Head of caudate nucleus (tissue), 42 donors: ENCODE measurements around the gene NFIC.

Experiments used
- DNase-seq, 42 donors: peaks; one replicate each; pipeline versions ENCODE4 v3.0.0 to v3.0.0-alpha.2; 2020 to 2021; ENCODE audit warnings: mixed read lengths in 7 of 42
- intact Hi-C: fragments of 100-400 bp; cut with DNase I; formaldehyde crosslinking; loops from one replicate; pipeline ENCODE4 v1.15.0; 2022

NFIC gene

DNA sequence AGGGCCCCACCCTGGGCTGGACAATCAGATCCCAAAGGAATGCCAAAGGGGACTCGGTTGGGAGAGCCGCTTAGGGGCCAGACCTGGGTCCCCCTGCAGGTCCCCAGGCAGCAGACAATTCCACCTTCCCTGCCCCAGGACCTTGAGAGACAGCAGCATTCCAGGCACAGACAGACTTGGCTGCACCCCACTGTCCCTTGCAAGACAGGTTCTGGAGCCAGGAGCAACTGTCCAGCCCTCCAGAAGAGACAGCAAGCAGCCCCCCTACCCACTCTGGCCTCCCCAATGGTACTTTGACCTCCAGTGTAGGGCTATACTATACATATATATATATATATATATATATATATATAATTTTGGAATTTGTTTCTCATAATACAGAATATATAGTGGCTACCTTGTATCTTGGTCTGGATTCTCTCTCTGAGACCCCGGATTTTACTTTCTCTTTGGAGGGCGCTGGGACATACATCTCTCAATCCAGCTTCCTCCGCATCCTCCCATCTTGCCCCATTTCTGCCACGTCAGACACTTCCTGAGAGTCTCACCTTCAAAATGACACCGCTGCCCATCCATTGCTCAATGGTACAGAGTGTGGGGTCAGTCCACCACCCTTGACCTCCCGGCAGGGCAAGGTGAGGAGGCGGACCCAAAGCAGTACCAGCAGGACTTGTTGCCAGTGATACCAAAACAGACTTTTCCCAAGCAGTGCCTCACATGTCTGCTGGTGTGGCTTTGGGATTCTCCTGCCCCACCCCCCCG, 101.2 kb downstream of the NFIC start:
- intact Hi-C loops = loop anchor here (10.0 kb wide), 1 partner anchor 263 kb away; no protein-coding TSS in a partner anchor
- no peak for DNase-seq

DNA sequence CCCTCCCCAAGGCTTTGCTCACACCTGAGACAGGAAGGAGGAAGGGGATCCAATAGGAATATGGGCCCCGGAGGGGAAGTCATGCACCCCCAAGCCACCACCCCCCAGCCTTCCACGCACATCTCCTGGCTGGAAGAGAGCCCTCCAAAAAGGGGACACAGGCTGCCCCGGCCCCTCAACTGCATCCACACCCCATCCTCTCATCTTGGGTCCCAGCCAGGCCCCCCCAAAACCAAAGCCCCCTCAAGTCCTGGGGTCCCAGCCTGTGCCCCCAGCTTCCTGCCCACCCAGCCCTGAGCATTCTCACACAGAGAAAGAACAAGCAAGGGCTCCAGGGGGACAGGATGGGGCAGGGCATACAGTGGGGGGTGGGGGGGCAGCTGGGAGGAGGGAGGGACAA, 101.8 kb downstream of the NFIC start:
- no peak for DNase-seq
- intact Hi-C loops = loop anchor here (10.0 kb wide), 1 partner anchor 263 kb away; no protein-coding TSS in a partner anchor

DNA sequence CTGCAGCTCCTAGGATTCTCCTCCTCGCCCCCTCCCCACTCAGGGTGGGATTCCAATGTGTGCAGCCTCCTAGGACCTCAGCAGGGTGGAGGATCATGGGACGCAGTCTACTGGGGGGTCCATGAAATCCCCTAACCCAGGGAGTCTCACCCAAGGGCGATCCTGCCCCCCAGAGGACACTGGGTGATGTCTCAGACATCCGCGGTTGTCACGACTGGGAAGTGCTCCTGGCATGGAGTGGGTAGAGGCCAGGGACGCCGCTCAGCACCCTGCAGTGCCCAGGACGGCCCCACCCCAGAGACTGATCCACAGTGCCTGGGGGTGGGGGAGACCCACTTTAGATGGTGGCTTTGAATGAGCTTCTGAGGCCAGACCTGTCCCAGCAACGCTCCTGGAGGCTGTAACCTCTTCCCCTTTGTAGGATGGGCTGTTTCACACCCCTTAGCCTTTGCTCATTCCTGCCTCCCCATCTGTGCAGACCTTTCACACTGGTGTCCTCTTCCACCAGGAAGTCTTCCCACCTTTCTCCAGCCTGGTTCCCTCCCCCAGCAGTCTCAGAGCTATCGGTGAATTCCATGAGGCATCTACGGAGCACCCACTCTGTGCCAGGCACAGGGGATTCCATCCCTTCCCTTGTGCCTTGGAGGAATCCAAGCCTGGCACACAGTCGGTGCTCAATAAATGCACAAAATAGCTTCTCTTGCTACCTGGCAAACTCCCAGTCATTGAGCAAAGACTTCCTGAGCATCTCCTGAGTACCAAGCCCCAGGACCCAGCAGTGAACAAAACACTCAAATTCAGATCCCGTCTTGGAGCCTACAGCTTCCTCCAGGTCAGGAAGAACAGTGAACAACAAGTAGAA, 103.5 kb downstream of the NFIC start:
- intact Hi-C loops = loop anchor here (10.0 kb wide), 2 partner anchors 45 to 265 kb away; no protein-coding TSS in a partner anchor
- DNase-seq = peak in 2 of 42 donors; percentile 35 to 44

DNA sequence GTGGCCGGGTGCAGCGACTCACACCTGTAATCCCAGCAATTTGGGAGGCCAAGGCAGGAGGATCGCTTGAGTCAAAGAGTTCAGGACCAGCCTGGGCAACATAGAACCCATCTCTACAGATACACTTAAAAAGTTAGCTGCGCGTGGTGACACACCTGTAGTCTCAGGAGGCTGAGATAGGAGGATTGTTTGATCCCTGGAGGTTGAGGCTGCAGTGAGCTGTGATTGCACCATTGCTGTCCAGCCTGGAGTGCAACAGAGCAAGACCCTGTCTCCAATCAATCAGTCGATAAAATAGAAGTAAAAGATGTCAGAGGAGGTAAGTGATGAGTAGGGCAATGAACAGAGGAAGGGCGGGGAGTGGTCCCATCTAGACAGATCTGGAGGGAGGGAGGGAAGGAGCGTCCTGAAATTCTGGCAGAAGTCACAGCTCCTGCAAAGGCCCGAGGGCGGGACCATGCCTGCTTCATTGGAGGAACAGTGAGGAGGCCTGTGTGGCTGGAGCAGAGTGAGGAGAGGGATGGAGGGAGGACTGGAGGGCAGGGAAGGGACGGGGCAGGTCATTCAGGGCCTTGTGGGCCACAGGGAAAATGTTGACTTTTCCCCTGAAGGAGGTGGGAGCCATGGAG, 104.2 kb downstream of the NFIC start:
- no peak for DNase-seq
- intact Hi-C loops = loop anchor here (10.0 kb wide), 1 partner anchor 46 kb away; no protein-coding TSS in a partner anchor

DNA sequence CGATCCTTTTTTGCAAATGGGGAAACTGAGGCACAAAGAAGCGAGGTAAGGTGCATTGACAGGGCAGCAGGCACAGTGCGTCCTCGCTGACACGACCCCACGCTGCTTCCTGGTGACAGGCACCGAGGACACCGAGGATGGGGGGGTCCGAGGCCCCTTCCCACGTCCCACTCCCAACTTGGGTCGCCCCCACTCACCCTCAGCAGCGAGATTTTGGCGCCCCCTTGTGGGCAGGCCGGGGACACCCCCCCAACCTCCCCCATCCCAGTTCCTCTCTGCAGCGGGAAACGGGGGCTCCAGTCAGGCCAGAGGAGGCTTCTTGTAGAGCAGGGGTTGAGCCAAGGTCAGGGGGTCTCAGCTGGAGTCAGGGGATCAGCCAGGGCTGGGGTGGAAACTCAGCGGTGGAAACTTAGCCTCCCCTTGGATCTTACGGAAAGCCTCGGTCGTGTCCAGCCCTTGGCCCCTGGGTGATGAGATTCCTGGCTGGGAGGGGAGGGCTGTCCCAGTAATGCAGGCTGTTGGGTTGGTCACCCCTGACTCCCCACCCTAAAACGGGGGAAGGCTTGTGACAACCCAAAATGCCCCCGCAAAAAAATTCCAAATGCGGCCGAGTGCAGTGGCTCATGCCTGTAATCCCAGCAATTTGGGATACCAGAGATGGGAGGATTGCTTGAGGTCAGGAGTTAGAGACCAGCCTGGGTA, 105.7 kb downstream of the NFIC start:
- DNase-seq = peak in 26 of 42 donors; percentile 23 to 80 (median 52)
- intact Hi-C loops = loop anchor here (2.0 to 10.0 kb wide), 2 partner anchors 47 to 145 kb away; no protein-coding TSS in a partner anchor

DNA sequence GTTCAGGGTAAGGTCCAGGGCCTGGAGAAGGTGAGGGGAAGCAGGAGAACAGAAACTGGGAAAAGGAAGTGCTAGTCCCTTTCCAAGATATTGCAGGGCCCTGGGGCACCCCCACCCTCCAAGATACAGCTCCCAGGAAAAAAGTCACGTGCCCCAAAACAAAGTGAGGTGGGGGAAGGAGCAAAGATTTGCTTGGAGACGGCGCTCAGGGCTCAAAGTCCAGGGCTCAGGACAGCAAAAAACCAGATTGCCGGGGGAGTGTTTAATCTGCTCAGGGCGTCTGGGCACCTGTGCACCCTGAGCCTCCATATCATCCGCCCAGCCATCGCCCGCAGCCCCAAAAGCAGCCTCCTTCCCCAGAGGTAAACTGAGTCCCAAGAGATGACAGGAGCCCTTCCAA, 107.6 kb downstream of the NFIC start:
- intact Hi-C loops = loop anchor here (10.0 kb wide), 1 partner anchor 49 kb away; no protein-coding TSS in a partner anchor
- no peak for DNase-seq

DNA sequence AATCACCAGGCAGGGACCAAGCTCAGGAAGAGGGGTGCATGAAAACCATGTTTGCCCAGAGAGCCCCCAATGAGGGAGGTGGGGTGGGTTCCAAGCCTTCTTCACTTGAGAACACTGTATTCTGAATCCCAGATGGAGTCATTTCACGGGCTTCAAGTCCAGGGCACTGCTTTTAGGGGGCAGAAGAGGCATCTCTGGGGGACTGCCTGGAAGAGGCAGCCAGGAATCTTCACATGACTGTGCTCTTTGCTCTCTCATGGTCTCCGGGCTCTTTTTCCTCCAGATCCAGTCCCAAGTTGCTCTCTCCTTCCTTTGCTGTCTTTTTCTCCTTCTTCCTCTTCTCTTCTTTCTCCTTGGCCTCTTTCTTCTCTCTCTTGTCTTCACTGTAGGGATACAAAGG, 108.2 kb downstream of the NFIC start:
- intact Hi-C loops = loop anchor here (10.0 kb wide), 1 partner anchor 50 kb away; no protein-coding TSS in a partner anchor
- DNase-seq = no peak

DNA sequence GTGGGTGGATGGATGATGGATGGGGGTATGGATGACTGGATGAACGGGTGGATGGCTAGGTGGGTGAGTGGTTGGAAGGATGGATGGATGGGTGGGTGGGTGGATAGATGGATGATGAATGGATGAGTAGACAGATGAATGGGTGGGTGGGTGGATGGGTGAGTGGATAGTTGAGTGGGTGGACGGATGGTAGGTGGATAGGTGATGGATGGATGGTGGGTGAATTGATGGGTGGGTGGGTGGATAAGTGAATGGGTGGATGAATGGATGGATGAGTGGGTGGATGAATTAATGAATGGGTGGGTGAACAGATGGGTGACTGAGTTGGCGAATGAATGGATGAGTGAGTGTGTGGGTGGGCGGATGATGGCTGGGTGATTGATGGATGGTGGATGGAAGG, 109.1 kb downstream of the NFIC start:
- intact Hi-C loops = loop anchor here (10.0 kb wide), 1 partner anchor 51 kb away; no protein-coding TSS in a partner anchor
- no peak for DNase-seq

DNA sequence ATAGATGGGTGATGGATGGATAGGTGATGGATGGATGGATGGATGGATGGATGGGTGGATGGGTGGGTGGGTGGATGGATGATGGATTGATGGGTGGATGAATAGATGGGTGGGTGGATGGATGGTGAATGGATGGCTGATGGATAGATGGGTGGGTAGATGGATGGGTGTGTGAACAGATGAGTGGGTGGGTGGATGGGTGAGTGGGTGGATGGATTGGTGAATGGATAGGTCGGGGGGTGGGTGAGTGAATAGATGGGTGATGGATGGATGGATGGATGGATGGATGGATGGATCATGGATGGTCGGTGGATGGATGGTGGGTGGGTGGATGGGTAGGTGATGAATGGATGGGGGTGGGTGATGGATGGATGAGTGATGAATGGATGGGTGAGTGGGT, 110.4 kb downstream of the NFIC start:
- no peak for DNase-seq
- intact Hi-C loops = loop anchor here (10.0 kb wide), 1 partner anchor 52 kb away; no protein-coding TSS in a partner anchor

DNA sequence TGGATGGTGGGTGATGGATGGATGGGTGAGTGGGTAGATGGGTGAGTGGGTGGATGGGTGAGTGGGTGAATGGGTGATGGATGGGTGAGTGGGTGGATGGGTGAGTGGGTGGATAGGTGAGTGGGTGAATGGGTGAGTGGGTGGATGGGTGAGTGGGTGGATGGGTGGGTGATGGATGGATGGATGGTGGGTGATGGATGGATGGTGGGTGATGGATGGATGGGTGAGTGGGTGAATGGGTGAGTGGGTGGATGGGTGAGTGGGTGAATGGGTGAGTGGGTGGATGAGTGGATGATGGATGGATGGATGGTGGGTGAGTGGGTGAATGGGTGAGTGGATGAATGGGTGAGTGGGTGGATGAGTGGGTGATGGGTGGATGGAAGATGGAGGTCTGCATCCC, 111.1 kb downstream of the NFIC start:
- intact Hi-C loops = loop anchor here (10.0 kb wide), 1 partner anchor 53 kb away; no protein-coding TSS in a partner anchor
- DNase-seq = no peak

DNA sequence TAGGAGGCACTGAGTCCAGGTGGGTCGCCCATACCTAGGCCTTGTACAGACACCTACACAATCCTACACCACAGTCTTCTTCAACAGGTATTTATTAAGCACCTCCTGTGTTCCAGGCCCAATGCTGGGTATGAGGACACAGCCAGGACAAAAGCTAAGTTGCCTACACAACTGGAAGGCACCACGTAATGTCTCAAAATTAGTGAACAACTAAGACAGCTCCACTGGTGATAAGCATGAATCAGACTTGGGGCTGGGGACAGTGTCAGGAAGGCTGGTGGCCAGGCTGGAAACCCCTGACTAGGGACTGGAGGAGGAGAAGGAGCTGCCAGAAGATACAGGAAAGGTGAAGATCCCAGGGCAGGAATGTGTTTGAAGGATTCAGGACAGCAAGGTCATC, 111.6 kb downstream of the NFIC start:
- DNase-seq = no peak
- intact Hi-C loops = loop anchor here (10.0 kb wide), 1 partner anchor 53 kb away; no protein-coding TSS in a partner anchor

DNA sequence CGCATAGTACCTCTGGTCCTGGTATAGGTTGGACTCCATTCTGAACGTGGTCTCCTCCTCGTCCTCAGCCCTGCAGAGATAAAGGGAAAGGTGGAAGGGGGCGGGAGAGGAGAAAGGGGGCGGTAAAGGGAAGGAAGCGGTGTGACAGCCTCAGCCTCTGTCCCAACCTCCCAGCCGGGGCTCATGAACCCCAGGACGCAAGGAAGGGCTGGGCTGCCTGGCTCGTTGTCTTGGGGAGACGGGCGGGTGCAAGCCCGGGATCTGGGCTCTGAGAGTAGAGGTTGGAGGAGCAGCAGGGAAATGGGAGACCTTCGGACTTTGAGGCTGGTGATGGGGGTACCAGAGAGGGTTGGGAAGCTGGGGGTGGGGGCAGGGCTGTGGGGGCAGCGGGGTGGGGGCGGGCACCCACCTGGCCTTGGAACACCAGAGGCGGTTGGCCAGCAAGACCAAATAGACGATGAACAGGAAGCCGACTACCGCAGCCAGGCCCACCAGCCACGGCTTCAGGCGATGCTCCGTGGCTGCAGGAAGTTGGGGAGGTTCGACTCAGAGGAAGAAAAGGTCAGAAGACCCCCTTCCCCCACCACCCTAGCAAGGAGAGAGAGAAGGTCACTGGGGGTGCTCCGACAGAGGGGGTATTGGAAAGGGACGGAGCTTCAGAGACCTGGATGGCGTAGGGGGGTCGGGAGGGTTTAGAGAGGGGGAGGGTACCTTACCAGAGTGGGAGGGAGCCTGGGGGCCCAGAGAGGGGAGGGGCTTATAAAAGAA, 112.2 kb downstream of the NFIC start:
- intact Hi-C loops = loop anchor here (10.0 kb wide), 1 partner anchor 54 kb away; no protein-coding TSS in a partner anchor
- no peak for DNase-seq

DNA sequence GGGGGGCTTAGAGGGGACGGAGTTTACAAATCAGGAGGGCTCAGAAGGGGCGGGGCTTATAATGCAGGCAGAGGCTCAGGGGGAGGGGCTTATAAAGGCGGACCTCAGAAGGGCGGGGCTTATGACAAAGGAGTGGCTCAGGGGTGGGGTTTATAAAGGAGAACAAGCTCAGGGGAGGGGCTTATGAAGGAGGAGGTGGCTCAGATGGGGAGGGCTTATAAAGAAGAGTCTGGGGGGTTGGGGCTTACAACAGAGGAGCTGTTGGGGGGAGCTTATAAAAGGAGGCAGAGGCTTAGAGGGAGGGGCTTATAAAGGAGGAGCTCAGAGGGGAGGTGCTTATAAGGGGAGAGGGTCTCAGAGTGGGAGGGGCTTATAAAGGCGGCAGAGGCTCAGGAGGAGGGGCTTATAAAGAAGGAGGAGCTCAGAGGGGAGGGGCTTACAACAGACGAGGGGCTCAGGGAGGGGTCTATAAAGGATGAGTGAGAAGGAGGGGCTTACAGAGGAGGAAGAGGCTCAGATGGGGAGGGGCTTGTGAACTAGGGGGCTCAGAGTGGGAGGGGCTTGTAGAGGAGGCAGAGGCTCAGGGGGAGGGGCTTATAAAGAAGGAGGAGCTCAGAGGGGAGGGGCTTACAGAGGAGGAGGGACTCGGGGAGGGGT, 112.9 kb downstream of the NFIC start:
- intact Hi-C loops = loop anchor here (10.0 kb wide), 1 partner anchor 55 kb away; no protein-coding TSS in a partner anchor
- peak in 1 of 42 donors; percentile 51 for DNase-seq

DNA sequence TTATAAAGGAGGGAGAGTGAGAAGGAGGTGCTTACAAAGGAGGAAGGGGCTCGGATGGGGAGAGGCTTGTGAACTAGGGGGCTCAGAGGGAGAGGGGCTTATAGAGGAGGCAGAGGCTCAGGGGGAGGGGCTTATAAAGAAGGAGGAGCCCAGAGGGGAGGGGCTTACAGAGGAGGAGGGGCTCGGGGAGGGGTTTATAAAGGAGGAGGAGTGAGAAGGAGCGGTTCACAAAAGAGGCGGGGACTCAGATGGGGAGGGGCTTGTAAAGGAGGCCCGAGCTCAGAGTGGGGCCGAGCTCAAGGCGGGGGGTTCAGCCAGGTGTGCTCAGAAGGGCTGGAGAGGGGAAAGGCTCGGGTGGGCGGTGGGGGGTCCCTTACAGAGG, 113.4 kb downstream of the NFIC start:
- intact Hi-C loops = loop anchor here (10.0 kb wide), 1 partner anchor 55 kb away; no protein-coding TSS in a partner anchor

DNA sequence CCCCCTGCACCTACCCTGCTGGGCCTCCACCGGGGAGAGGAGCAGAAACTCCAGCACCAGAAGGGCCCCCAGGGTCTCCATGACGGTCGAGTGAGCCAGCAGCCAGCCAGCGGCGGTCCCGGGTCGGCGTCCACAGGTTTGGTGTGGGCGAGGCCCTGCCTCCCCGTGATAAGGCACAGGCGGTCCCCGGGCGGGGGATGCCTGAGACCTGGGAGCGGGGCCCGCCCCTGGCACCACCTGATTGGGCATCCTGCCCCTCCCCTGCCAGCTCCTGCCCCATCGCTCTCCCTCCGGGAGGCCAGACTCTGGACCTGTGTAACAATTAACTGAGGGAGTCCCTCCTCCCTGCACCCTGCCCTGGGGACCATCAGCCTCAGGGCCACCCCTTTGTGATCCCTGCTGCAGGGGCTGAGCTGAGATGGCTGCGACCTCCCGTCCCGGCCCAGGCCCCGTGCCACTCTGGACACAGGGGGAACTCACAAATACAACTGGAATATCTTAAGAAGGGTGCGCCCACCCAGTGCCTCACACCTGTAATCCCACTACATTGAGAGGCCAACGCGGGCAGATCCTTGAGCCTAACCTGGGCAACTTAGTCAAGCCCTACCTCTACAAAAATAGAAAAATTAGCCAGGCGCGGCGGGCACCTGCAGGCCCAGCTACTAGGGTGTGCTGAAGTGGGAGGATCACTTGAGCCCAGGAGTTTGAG, 114.2 kb downstream of the NFIC start, which contains the start of gene SMIM24:
TSS of gene SMIM24 (minus strand) at position 143 of the 709 bp plus-strand sequence. CDS start at position 81, 62 bp downstream.
- intact Hi-C loops = no loop called here
- no peak for DNase-seq

More for the DNA sequence above, 113.4 kb downstream of the NFIC start:
- DNase-seq = no peak
